ENCODE measurements around the gene LVRN.

The LVRN gene

GRCh38 chr5:115962565-115963402, 509 bp downstream of the LVRN start:
- Histone ChIP-seq H3K27ac (no peak overlapping the region), H3K36me3 (no peaks in the 10 kb centered on the region), H3K9me3 (ENCODE audit: severe bottlenecking) (no peaks in the 10 kb centered on the region), H3K4me3 (ENCODE audit: low read depth, low read length) (peak overlapping the region; percentile 40), H3K27me3 (ENCODE audit: insufficient read depth, low read depth, severe bottlenecking) (peaks cover 2% of the 10 kb centered on the region)
- no peak for TF ChIP-seq CTCF (IDR thresholded peaks at IDR 0.05; ENCODE audit: low read depth, low read length)
- DNase-seq = peak; percentile 49

- TF ChIP-seq CTCF (IDR thresholded peaks at IDR 0.05; ENCODE audit: low read depth, low read length) = no peak
- Histone ChIP-seq H3K4me3 (ENCODE audit: low read depth, low read length) (no peak overlapping the region), H3K27me3 (ENCODE audit: insufficient read depth, low read depth, severe bottlenecking) (peaks cover 2% of the 10 kb centered on the region), H3K9me3 (ENCODE audit: severe bottlenecking) (no peaks in the 10 kb centered on the region), H3K36me3 (no peaks in the 10 kb centered on the region), H3K27ac (no peak overlapping the region)
- no peak for DNase-seq
Observed at GRCh38 chr5:115963566-115963965, 1.3 kb downstream of the LVRN start.

- no peaks in the 10 kb centered on the region for H3K9me3 ChIP-seq (ENCODE audit: severe bottlenecking)
- TF ChIP-seq CTCF (IDR thresholded peaks at IDR 0.05; ENCODE audit: low read depth, low read length) = no peak
- H3K4me3 ChIP-seq (ENCODE audit: low read depth, low read length) = no peak overlapping the region
- H3K36me3 ChIP-seq = no peaks in the 10 kb centered on the region
- H3K27ac ChIP-seq = no peak overlapping the region
- H3K27me3 ChIP-seq (ENCODE audit: insufficient read depth, low read depth, severe bottlenecking) = no peaks in the 10 kb centered on the region
- DNase-seq = no peak
Observed at GRCh38 chr5:115968770-115969169, 6.5 kb downstream of the LVRN start.

GRCh38 chr5:115977096-115977495, 14.8 kb downstream of the LVRN start:
- no peak for DNase-seq
- no peaks in the 10 kb centered on the region for H3K9me3 ChIP-seq (ENCODE audit: severe bottlenecking)
- TF ChIP-seq CTCF (IDR thresholded peaks at IDR 0.05; ENCODE audit: low read depth, low read length) = no peak
- H3K27me3 ChIP-seq (ENCODE audit: insufficient read depth, low read depth, severe bottlenecking) = no peaks in the 10 kb centered on the region
- no peak overlapping the region for H3K4me3 ChIP-seq (ENCODE audit: low read depth, low read length)
- no peaks in the 10 kb centered on the region for H3K36me3 ChIP-seq
- no peak overlapping the region for H3K27ac ChIP-seq

GRCh38 chr5:115977988-115978387, 15.7 kb downstream of the LVRN start:
- no peak for TF ChIP-seq CTCF (IDR thresholded peaks at IDR 0.05; ENCODE audit: low read depth, low read length)
- no peak for DNase-seq

GRCh38 chr5:115978779-115979178, 16.5 kb downstream of the LVRN start:
- TF ChIP-seq CTCF (IDR thresholded peaks at IDR 0.05; ENCODE audit: low read depth, low read length) = no peak
- no peak for DNase-seq
- Histone ChIP-seq H3K4me3 (ENCODE audit: low read depth, low read length) (no peak overlapping the region), H3K27ac (no peak overlapping the region), H3K36me3 (no peaks in the 10 kb centered on the region), H3K27me3 (ENCODE audit: insufficient read depth, low read depth, severe bottlenecking) (no peaks in the 10 kb centered on the region), H3K9me3 (ENCODE audit: severe bottlenecking) (no peaks in the 10 kb centered on the region)

More at GRCh38 chr5:115977988-115978387, 15.7 kb downstream of the LVRN start:
- Histone ChIP-seq H3K36me3 (no peaks in the 10 kb centered on the region), H3K9me3 (ENCODE audit: severe bottlenecking) (no peaks in the 10 kb centered on the region), H3K4me3 (ENCODE audit: low read depth, low read length) (no peak overlapping the region), H3K27me3 (ENCODE audit: insufficient read depth, low read depth, severe bottlenecking) (no peaks in the 10 kb centered on the region), H3K27ac (no peak overlapping the region)
